ENCODE data around the gene PREX1. TPM values are rescaled to one million over a fixed set of nuclear protein-coding genes. Genes with fewer than 3 reads are reported as not detected.

PREX1 gene
- polyA plus RNA-seq, 4 donors, result 14.1 to 16.7 (median 15.3) TPM

DNA sequence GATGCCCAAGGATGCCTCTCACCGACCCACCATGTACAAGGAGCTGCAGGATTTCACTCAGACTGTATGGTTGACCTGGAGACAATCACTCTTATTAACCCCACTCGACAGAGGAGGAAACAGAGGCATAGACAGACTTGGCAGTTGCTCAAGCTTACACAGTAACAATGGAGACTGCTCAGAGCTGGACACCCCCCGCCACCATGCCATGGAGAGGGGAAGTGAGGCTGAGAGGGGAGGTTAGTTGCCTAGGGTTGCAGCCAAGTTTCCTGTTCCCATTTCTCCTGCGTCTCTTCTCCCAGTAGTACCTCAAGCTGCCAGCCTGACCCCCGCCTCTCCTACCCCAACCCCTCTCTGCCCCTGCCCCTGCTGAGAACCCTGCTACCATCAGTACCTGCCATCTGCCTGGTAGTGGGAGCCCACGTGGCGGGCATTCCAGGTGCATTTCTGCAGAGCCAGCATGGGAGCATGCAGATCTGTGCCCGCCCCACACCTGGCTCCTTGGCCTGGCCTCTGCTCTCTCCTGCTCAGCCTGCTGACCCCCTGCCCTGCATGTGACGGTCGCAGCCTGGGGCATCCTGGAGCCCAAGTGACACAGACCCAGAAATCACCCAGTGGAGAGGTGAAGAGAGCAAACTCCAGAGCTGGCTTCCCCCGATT lies 157.7 kb downstream of the PREX1 start:
- DNase-seq (ENCODE audit: low read depth in 4 of 4, low spot score in 3 of 4), result no peak

DNA sequence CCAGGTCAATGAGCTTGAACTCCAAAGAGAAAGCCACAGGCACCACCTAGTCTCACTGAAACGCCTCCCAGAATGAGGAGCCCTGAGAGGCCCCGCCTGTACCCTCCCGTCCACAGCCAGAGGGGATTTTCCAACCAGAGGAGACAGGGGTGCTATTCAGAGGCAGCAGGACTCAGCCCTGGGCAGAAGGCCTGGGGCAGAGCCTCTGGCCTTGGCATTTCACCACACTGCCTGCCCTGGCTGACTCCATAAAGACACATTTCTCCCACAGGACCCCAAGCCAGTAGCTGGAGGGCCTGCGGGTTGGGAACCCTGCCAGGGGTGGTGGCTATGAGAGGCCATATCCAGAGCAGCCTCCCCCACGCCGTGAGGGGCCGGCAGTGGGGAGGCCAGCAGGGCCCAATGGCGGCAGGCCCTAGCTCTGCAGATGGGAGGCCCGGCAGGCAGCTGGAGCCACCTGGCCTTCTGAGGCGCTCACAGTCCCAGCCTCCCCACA lies 159.3 kb downstream of the PREX1 start:
- DNase-seq (ENCODE audit: low read depth in 4 of 4, low spot score in 3 of 4), result peak; percentile 55 to 59 (median 56)

DNA sequence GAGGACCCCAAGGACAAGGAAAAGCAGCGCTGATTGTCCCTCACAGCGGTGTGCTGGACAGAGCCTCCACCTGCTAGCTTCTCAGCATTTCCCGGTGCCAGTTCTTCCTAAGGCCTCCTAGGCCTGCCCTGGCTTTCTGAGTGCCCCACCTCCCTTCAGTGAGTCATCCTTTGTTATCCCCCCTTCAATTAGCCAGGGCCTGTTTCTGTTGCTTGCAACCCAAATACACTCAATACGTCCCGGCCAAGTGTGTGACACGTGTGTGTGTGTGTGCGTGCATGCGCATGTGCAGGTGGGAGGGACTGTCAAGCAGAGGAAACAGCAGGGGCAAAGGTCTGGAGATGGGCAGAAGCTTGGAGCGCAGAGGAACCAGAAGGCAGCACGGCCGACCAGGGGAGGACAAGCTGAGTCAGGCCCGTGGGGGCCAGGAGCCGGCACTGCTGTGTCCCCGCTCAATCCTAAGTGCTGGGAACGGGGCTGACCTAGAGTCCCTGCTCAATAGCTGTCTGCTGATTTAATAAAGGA lies 159.8 kb downstream of the PREX1 start:
- no peak for DNase-seq (ENCODE audit: low read depth in 4 of 4, low spot score in 3 of 4)

DNA sequence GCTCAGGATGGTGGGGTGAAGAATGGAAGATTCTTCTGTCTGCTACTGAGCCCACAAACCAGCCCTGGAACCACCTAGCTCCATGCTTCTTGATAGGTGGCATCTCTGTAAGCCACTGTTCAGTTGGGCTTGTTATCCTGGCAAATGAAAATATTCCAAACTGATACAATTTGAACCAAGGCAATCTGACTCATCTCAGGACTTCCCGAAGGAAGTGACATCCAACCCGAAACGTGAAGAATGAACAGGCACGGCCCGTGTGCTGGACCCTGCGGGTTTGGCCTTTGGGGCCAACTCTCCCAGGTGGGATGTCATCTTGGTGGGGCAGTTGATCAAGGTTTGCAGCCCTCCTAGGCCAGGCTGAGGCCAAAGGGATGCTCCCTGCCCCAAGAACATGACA lies 160.3 kb downstream of the PREX1 start:
- DNase-seq (ENCODE audit: low read depth in 4 of 4, low spot score in 3 of 4), result no peak

DNA sequence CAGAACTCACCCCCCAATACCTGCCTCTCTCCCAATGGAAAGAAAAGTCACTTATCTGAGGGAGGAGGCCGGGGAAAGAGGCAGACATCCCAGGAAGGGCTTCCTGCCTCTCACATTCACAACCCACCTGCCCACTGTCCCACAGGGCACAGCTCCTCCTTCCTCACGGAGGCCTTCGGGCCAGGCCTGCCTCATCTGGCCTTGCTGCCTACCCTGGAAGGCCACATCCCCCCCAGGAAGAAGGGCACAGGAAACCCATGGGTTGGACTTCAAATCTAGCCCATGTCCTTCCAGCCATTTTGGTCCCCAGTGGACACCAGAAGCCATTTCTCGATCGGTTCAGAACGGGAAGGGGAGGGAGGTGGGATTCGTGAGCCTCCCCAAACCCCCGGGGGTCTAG lies 162.0 kb downstream of the PREX1 start:
- DNase-seq (ENCODE audit: low read depth in 4 of 4, low spot score in 3 of 4), result no peak

DNA sequence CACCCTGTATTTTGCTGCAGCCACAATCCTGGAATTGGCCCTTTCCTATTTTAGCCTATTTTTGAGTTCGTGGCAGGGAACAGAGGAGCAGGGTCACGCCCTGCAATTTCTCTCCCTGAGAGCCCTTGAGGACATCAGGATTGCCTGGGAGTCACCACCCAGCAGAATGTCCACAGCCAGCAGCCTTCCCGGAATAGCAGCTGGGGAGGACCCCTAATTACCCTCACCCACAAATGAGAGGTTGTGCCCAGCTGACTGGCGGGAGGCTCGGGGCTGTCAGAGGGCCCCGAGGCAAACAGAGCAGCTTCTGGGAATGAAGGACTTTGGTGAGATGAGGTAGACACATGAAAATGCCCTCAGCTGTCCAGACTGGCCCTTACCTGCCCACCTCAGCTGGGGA lies 165.1 kb downstream of the PREX1 start:
- DNase-seq (ENCODE audit: low read depth in 4 of 4, low spot score in 3 of 4), result no peak

DNA sequence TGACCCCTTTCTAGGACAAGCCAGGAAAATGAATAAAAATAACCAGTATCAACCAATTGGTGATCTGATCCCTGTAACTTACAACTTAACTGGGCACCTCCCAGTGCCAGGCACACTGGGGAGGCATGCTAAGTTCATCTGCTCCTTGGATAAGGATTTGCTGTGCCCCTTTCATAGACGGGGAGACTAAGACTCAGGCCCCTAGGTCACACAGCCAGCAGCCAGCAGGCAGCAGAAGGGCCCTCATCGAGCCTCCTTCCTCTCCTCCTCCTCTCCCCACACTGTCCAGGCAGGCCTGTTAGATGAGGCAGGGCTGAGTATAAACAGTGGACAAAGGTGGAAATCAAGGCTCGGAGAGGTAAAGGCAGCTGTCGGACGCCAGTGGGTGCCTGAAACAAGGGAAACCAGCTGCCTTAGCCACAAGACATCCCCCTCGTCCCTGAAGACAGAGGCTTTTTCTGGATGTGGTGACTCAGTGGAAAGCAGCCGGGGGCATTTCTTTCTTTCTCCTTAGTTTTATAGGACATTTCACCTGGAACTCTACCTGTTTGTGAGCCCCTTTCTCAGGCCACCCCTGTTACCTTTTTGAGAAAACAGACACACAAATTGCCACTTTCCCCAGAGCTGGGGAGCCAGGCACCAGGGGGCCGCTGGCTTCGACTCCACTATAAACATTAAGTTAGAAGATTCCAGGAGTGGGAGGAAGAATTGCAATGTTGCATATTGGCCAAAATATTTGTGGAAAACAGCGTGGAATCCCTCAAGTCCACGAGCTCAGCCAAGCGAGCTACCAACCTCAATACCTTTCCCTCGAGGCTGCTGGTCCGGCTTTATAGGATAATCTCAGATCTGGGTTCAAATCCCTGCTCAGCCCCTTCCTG lies 166.0 kb downstream of the PREX1 start:
- DNase-seq (ENCODE audit: low read depth in 4 of 4, low spot score in 3 of 4), result no peak

DNA sequence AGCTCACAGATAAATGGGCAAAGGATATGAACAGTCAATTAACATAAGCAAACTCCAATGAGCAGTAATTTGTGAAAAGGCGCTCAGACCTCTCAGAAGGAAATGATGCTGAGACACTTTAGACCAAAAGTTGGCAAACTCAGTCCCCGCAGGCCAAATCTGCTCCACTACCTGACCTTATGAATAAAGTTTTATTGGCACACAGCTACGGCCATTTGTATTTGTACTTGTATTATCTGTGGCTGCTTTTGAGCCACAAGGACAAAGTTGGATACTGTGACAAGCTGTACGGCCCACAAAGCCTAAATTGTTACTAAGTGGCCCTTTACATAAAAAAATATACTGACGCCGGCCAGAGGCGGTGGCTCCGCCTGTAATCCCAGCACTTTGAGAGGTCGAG lies 167.0 kb downstream of the PREX1 start:
- DNase-seq (ENCODE audit: low read depth in 4 of 4, low spot score in 3 of 4), result no peak

DNA sequence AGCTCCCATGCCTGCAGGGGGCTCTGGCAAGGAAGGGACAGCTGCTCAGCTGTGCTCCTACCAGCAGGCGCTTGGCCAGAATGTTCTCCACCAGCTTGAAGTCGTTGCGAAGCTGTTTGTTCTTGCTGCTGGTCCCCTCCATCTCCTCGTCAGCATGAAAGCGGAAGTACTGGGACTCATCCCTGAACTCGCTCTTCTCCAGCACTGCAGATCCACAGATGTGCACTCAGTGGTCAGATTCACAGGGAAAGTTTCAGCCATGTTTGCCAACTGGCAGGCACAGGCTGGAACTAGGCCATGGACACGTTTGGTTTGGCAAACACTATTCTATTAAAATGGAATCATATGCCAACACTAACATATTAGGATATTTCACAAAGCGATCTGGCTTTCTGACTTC lies 167.9 kb downstream of the PREX1 start:
- no peak for DNase-seq (ENCODE audit: low read depth in 4 of 4, low spot score in 3 of 4)

DNA sequence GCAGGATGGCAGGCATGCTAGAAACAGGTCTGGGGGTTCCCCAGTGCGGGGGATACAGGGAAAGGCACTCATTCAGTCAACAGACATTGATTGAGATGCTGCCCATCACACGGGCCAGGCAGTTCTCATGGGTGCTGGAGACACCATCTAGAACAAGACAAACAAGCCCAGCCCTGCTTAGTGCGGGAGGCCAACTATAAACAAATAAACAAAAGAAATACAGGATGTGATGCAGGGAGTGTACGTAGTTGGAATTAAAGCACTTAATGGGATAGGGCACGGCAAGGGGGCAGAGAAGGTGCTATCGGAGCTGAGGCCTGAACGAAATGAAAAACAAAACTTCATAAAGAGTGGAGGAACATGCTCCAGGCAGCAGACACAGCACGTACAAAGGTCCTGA lies 169.3 kb downstream of the PREX1 start:
- DNase-seq (ENCODE audit: low read depth in 4 of 4, low spot score in 3 of 4), result no peak

DNA sequence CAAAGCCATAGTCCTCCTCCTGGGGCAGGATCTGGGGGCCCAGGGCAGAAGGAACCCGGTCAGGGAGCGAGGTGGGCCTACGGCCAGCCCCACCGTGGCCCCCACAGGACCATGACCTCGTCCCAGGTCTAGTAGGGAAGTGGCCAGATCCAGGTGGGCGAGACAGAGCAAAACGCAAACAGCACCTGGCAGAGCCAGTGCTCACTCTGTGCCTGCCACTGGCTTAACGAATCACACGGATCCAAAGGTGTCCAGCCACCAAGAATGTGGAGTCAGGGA lies 169.7 kb downstream of the PREX1 start:
- DNase-seq (ENCODE audit: low read depth in 4 of 4, low spot score in 3 of 4), result no peak

DNA sequence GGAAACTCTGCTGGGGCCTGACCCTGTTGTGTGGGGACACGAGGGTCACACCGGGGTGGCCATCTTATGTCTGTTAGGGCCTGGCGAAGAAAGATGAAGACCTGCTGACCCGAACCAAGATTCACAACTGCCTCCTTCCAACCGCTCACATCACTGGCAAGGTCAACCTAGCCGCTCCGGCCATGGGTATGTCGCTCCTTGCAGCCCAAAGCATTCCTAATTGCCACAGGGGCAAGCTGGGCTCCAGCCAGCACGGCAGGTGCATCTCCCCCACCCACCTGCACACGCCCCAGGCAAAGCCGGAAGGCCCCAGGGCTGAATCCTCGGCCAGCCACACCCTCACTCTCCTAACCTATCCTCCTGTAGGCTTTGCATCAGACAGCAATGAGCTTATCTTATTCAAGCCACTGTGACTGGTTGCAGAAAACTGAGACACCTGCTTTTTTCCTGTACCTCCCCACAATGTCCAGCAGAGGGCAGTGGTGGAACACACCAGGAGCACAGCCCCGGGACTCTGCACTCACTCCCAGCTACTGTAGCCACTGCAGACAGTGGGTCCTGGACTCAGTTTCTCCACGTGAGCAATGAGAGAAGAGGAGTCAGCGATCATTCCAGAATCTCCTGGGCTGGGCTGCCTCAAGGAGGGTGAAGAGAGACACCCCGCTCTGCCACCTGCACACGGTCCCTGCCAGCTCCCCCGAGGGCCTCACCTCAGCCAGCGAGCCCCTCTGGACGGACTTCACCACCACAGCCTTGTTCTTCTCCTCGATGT lies 170.2 kb downstream of the PREX1 start:
- DNase-seq (ENCODE audit: low read depth in 4 of 4, low spot score in 3 of 4), result peak; percentile 61 to 79 (median 66)

DNA sequence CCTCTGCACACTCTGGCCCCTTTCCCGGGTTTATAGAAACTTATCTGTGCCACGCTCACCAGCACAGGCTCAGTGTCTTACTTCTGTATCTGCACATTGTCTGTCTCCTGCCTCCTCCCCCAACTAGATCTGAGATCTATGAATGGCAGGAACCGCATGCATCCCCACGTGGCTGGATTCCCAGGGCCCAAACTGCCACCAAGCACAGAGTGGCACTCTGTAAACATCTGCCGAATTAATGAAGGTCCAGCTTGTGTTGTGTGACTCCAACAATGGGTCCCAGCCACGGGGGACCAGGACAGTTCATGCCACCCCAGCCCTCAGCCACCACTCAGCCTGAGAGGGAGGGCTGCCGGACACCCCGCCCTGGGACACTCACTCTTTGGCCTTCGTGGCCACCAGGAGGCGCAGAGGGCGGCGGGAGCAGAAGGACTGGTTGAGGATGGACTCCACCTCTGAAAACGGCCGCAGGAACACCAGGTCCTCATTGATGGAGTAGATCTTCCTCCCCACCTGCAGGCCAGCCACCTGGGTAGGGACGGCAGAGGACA lies 171.1 kb downstream of the PREX1 start:
- DNase-seq (ENCODE audit: low read depth in 4 of 4, low spot score in 3 of 4), result no peak

DNA sequence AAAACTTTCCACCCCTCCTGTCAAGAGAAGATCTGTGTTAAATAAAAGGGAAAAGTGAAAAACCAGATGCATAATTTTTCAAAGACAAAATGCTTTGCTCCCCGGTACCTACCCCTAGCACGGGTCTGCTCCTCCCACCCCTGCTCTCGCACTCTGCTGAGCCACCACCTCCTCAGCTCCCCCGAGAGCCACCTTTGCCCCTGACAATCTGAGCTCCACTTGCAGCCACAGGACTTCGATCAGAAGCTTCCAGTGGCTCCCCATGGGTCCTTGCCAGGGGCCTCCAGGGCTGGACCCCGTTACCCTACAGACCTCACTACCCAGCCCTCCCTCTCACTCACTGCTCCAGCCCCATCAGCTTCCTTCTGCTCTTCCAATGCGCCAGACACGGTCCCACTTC lies 171.7 kb downstream of the PREX1 start:
- DNase-seq (ENCODE audit: low read depth in 4 of 4, low spot score in 3 of 4), result no peak

DNA sequence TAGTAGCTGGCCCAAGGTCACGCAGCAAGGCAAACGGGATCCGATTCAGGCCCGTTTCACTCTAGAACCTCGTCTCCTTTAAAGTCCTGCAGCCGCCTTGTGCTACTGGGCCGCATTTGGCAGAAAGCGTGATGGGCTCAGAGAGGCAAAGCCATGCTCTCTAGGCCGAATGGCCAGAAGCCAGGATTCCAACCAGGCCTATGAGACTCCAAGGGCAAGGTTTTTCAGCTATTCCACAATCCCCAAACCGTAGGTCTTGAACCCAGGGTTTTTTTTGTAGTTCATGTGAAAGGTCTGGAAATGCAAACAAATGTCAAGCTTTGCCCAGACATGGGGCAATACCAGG lies 174.1 kb downstream of the PREX1 start:
- no peak for DNase-seq (ENCODE audit: low read depth in 4 of 4, low spot score in 3 of 4)

DNA sequence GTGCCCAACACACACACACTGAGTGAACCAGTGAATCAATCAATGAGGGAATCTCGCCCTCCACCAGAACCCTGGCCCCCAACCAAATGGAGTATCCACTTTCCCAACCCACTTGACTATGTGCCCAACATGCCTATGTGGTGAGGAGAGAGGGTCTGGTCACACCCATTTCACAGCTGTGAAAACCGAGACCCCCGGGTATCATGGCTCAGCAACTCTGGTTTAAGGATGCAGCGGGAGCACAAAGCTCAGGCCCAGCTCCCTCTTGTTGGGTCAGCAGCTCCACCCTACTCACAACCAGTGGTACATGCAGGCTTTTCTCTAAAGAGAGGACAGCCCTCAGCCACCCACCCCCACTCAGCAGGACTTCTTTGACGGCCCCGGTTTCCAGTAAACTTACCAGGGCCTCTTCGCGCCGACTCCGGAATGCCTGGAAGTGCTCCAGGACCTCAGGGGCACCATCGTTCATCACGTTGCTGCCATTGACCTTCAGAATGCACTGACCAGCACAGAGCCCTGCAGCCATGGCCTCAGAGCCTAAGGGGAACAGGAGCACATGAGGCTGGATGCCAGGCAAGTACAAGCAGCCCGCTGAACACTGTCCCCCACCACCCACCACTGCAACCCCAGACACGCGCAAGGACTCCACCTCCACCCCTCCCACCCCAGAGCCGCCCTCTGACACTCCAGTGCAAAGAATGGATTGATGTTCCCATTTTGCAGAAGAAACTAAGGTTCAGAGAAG lies 174.7 kb downstream of the PREX1 start:
- DNase-seq (ENCODE audit: low read depth in 4 of 4, low spot score in 3 of 4), result no peak

DNA sequence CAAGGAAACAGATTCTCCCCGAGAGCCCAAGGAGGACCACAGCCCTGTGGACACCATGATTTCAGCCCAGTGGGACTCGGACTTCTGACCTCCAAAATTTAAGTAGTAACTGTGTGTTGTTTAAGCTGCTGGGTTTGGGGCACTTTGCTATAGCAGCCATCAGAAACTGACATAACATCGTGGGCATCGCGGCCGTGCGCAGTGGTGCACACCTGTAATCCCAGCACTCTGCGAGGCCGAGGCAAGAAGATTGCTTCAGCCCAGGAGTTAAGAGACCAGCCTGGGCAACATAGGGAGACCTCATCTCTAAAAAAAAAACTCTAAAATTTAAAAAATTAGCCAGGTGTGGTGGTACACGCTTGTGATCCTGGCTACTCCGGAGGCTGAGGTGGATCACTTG lies 175.8 kb downstream of the PREX1 start:
- DNase-seq (ENCODE audit: low read depth in 4 of 4, low spot score in 3 of 4), result no peak

DNA sequence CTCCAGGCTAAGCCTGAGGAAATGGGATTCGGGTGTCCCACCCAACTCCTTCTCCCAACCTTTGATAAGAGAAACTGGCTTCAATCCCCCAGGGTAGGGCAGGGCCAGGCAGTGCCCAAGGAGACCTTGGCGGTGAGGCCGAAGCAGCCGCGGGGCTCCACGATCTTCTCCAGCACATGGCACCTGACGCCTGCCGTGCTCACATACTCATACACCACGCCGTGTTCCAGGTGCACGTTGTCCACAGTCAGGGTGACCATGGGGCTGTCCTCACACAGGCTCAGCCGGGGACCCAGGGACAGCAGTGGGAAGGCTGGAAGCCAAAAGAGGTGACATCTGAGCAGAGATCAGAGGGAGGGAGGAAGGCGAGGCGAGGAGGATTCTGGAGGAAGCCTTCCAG lies 176.5 kb downstream of the PREX1 start:
- no peak for DNase-seq (ENCODE audit: low read depth in 4 of 4, low spot score in 3 of 4)

DNA sequence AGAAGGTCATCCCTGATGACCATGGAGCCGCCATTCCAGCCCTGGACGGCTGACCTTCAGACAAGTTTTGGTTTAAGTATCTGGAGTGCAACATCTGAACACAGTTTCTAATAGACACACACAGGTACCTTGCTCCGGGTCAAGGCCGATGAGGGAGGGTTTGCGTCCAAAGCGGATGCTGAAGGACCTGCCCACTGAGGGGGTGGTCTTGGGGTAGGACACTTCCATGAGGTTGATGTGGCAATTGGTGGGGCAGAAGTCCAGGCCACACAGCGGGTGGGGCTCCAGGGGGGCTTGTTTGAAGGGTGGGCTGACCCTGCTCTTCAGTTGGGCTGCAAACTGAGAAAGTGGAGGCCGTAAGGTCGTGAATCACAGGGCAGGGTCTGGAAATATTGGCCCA lies 177.9 kb downstream of the PREX1 start:
- DNase-seq (ENCODE audit: low read depth in 4 of 4, low spot score in 3 of 4), result no peak

DNA sequence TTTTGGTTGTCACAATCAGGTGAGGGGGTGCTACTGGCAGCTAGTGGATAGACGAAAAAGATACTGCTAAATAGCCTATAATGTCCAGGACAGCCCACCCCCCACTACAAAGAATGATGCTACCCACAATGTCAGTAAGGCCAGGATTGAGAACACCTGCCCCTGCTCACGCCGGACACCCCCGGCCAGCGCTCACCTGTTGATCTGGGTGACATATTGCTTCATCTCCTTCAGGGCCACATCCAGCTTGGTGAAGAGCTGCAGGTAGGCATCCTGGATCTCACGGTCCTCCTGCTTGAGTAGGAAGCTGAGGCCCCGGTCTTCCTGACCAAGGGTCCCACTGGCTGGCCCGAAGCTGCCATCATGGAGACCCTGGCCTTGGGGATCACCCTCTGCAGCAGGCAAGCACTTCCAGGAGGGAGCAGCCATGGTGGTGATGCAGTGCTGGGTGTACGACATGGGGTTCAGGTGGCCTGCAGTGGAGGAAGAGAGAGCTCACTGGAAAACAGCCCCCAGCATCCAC lies 178.6 kb downstream of the PREX1 start:
- no peak for DNase-seq (ENCODE audit: low read depth in 4 of 4, low spot score in 3 of 4)

All from right renal pelvis (tissue), 4 donors.